Activated naive CD4-positive, alpha-beta T cell (primary cell): ENCODE data around the gene HEPN1.

ENCODE experiments used
- DNase-seq, 4 experiments: peaks; one replicate each; lab custom pipeline; 2025; lab: John Stamatoyannopoulos, UW

The HEPN1 gene

DNA sequence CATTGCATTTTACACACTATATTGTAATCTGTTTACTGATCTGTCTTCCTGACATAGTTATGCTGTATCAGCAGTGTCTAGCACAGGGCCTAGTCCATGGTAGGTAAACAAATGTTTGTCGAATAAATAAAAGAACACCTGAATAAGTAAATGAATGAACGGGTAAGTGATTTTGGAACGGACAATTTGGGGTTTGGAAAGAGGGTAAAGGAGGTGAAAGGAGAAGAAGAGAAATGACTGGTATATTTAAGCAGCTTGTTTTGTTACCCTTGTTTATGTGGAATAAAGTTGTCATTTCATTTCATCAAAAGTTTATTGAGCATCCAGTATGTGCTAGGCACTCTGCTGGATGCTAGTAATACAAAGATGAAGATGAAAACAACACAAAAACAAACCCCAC lies at the start of gene HEPN1:
TSS of gene HEPN1 (plus strand) at position 301 of the 400 bp plus-strand sequence.
- DNase-seq, result no peak

DNA sequence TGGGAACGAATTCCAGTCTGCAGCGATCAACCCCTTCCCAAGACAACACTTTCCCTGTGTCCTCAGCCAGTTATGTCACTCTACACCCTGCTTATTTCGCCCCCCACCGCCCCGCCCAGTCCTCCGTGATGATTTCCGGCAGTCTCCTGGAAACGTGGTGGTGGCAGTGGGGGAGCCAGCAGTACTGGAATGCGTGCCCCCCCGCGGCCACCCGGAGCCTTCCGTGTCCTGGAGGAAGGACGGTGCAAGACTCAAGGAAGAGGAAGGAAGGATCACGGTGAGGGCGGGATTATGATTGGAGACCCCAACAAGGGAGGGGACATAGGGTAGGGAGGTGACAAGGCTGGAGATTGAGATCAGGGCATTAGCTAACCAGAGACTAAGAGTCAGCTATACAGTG lies 49.7 kb upstream of the HEPN1 start:
- no peak for DNase-seq

DNA sequence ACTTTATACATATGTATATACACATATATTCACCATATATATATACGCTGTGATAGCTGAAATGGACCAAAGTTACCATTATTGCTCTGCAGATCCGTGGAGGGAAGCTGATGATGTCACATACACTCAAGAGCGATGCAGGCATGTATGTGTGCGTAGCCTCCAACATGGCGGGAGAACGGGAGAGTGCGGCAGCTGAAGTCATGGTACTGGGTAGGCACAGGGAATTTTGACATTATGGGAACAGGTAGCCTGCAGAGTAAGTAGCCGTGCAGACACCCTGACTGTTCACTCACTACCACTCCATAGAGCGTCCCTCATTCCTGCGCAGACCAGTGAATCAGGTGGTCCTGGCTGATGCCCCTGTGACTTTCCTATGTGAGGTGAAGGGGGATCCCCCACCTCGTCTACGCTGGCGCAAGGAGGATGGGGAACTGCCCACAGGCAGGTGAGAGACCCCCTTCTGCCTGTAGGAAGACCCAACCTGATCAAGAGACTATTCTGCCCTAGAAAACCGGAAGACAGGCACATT lies 49.1 kb upstream of the HEPN1 start:
- DNase-seq, result no peak

DNA sequence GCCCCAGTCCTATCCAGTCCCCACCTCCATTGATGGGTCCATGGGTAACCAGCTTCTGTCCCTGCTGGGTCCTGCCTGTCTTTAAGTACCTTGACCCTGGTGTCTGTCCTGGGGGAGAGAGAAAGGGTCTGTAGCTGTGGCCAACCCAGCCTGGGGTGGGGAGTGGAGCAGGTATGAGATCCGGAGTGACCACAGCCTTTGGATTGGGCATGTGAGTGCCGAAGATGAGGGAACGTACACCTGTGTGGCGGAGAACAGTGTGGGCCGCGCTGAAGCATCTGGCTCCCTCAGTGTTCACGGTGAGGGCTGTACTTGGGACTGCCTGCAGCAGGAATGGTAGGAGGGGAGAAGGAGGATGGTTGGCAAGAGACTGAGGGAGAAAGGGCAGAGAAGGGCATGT lies 48.6 kb upstream of the HEPN1 start:
- DNase-seq, result no peak

DNA sequence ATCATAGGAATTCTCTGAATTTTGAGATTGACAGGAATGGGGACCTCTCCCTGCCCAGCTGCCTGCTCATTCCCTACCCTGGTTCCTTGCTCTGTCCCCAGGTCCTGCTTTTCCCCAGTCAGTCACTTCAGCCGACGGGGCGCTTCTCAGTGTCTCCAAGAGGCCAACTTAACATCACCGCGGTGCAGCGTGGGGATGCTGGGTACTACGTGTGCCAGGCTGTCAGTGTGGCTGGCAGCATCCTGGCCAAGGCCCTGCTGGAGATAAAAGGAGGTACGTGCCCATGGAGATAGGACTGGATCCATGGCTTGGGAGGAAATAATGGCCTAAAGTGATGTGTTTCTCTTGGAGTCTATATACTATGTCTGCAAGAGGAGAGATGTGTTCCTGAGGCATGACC lies 46.8 kb upstream of the HEPN1 start:
- DNase-seq, result no peak

DNA sequence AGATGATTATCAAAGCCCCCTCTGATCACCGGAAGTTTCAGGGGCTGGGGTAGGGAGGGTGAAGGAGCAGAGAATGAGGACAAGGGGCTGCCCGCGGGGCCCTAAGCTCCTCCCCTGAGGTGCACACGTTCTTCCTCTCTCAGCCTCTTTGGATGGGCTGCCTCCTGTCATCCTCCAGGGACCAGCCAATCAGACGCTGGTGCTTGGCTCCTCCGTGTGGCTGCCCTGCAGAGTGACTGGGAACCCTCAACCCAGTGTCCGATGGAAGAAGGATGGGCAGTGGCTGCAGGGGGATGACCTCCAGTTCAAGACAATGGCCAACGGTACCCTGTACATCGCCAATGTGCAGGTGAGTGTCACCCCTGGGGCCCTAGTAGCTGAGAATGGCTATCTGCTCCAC lies 46.3 kb upstream of the HEPN1 start:
- DNase-seq, result no peak

DNA sequence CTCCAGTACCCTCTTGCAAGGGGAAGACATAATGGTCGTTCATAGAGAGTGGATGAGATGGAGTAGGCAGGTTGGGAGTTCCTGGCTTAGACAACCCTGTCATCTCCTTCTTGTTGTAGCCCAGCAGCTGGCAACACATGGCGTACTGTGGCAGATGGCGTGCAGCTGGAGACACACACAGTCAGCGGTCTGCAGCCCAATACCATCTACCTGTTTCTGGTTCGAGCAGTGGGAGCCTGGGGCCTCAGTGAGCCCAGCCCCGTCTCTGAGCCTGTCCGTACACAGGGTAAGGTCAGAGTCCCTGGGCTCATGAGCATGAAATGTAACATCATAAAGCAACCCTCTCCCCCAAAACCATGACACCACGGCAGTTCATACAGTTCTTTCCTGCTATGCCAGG lies 45.1 kb upstream of the HEPN1 start:
- no peak for DNase-seq

DNA sequence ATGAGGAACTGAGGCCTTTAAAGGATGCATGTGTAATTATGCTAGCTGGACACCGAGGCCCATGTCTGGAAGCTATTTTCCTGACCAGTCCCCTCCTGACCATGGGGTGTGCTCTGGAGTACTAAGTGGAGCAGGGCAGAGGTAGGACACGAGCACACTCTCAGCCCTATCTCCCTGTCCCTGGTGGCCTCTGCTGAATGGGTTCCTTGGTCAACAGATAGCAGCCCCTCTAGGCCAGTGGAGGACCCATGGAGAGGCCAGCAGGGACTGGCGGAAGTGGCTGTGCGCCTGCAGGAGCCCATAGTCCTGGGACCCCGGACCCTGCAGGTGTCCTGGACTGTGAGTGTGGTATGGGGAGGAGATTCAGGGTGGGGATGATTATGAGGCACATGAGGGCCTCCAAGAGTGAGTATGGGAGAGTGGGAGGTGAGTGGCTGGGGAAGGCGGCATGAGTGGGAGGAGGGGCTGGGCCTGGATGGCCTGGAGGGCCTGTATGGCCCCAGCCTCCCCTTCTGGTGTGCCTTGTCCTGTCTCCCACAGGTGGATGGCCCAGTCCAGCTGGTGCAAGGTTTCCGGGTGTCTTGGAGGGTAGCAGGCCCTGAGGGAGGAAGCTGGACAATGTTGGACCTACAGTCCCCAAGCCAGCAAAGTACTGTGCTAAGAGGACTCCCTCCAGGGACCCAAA lies 44.3 kb upstream of the HEPN1 start:
- no peak for DNase-seq

DNA sequence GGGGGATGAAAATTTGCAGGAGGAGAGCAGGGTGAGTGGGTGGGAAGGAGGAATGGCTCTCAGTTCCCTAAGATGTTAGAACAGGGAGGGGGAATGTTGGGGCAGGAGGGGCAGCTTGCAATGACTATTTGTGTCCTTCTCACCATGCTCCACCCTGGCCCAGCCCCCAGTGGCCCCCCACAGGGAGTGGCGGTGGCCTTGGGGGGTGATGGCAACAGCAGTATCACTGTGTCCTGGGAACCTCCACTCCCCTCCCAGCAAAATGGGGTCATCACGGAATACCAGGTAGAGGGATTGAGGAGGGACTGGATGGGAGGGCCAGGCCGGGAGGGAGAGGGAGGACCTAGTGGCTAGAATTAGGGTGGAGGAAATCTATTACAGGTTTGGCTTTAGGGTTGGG lies 43.6 kb upstream of the HEPN1 start:
- DNase-seq, result no peak

DNA sequence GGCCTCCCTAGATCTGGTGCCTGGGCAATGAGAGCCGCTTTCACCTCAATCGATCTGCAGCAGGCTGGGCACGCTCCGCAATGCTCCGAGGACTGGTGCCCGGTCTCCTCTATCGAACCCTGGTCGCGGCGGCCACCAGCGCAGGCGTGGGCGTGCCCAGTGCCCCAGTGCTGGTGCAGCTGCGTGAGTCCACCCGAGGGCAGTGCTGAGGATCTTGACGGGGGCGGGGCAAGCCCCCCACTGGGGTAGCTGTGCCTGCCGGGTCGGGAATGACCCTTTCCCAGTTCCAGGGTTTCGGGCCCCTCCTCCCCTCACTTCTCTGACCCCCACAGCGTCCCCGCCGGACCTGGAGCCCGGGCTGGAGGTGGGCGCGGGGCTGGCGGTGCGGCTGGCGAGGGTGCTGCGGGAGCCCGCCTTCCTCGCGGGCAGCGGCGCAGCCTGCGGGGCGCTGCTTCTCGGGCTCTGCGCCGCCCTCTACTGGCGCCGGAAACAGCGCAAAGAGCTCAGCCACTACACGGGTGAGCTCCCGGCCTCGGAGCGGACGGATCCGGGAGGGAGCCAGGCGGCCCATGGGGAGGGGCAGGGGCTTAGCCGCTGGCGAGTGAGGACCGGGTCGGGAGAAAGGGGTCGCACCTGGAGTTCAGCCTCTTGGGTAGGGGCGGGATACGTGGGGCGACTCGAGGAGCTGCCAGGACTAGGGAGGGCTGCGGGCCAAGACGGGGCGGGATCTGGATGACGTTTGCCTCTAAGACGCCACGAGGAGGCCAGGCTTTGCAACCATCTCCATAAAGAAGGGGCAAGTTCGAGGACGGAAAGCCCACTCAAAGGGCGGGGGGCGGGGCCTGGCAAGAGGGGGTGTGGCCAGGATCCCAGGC lies 42.9 kb upstream of the HEPN1 start:
- peak; percentile 52 to 77 (median 67) for DNase-seq

DNA sequence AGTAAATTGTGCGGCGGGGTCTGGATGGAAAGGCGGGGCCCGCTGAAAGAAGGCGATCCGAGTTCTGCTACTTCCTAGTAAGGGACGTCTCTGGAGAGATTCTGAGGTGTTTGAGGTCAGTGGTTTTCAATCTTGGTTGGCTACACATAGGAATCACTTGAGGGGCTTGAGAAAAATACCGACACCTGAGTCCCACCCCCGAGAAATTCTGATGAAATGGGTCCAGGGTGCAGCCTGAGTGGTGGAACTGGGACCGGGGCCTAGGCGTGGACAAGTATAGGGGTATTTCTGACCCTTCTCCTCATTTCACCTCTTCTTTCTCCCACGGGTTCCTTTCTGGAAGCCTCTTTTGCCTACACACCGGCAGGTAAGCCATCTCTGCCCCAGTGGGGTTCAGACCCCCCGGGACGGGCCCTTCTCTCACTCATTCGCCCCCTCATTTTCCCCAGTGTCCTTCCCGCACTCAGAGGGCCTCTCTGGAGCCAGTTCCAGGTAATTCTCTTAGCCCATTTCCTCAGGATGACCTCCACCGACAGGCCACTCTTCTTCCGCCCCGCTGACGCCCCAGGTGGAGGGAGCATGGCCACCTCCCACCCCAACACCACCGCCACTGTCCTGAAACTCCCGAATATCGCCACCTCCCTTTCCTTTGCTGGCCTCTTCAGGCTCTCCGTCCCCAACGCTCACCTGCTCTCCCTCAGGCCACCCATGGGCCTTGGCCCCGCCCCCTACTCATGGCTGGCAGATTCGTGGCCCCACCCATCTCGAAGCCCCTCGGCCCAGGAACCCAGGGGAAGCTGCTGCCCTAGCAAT lies 42.0 kb upstream of the HEPN1 start:
- no peak for DNase-seq

DNA sequence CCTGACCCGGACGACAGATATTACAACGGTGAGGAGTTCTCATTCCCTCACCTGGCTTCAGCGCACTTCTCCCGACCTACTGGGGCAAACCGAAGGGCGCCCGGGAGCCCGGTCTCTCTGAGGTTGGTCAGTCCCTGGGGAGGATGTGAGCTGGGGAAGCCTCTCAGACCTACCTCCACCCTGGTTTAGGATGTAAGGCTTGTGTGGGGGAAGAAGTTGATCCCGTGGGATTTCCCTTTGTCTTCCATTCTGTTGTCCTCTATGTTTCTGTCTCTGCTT lies 41.5 kb upstream of the HEPN1 start:
- DNase-seq, result no peak

DNA sequence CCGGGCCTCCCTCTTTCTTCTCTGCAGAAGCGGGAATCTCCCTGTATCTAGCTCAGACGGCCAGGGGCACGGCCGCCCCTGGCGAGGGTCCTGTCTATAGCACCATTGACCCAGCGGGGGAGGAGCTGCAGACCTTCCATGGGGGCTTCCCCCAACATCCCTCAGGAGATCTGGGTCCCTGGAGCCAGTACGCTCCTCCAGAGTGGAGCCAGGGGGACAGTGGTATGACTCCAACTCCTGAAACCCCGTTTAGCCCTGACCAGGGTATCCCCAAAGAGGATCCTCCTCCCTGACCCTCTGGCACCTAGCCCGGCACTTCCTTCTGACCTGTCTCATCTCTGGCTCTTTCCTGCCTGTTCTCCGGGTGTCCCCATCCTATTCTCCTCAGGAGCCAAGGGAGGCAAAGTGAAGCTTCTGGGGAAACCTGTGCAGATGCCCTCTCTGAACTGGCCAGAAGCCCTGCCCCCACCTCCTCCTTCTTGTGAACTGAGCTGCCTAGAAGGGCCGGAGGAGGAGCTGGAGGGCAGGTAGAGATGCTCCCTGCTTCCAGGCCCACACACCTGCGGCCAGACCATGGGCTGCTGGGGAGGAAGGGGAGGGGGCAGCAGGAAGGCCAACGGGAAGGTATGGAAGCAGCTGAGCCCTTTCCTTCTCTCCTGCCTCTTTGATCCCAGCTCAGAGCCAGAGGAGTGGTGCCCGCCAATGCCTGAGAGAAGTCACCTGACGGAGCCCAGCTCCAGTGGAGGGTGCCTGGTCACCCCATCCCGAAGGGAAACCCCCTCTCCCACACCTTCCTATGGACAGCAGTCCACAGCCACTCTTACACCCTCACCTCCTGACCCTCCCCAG lies 40.9 kb upstream of the HEPN1 start:
- DNase-seq, result no peak

DNA sequence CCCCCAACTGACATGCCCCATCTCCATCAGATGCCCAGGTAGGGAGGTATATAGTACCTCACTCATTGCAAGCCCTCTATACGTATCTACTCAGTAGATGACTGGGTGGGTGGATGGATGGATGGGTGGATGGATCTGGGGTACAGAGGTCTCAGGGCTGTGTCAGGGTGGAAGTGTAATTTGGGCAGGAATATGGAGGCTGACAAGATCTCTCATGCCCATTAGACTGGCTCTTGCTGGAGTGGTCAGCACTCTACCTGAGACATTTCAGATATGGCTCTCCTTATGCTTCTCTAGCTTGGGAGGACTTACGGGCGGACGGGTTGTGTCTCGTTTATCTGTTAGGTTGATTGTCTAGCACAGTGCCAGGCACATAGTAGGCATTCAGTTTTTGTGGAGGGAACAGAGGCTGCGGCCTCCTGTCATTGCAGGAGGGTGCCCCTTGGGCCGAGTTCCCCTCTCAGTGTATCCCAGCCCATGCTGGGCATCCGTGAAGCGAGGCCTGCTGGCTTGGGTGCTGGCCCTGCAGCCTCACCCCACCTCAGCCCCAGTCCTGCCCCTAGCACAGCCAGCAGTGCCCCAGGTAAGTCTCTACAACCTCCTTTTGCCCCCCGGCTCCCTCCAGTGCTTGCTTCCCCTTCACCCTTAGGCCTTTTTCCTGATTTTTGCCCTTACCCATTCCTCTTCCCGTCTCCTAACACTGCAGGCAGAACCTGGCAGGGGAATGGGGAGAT lies 40.1 kb upstream of the HEPN1 start:
- DNase-seq, result no peak

DNA sequence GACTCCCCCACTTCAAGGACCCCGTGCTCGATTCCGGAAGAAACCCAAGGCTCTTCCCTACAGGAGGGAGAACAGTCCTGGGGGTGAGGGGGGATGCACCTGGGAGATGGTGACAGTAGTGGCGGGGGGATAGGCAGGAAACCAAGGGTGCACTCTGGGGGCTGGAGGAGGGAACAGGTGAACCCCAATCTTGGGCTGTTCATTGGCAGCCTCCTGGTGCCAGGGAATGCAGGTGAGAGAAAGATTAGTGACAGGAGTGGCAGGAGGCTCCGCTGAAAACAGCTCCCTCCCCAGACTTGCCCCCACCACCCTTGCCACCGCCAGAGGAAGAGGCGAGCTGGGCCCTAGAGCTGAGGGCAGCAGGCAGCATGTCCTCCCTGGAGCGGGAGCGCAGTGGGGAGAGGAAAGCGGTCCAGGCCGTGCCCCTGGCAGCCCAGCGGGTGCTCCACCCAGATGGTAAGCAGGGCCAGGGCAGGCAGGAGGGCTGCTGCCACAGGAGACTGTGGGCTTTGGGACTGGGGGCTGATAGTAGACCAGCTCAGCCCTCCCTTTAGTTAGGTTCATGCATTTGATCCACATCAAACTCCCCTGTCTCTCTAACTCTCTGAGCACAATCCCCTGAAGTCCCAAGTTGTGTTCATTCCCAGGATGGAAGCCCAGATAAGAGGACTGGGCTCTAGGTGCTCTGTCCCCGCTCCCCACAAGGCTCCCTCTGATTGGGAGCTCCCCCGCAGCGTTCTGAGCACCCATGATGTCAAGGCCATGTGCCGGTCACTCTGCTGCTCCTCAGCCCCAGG lies 39.4 kb upstream of the HEPN1 start:
- no peak for DNase-seq

DNA sequence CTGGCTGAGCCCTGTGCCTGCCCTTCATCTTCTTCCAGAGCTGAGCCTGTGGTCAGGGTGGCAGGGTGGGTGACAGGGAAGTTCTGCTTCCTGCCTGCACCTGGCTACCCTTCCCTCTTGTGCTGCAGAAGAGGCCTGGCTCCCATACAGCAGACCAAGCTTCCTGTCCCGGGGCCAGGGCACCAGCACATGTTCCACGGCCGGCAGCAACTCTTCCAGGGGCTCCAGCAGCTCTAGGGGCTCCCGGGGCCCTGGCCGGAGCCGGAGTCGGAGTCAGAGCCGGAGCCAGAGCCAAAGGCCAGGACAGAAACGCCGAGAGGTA lies 38.8 kb upstream of the HEPN1 start:
- no peak for DNase-seq

DNA sequence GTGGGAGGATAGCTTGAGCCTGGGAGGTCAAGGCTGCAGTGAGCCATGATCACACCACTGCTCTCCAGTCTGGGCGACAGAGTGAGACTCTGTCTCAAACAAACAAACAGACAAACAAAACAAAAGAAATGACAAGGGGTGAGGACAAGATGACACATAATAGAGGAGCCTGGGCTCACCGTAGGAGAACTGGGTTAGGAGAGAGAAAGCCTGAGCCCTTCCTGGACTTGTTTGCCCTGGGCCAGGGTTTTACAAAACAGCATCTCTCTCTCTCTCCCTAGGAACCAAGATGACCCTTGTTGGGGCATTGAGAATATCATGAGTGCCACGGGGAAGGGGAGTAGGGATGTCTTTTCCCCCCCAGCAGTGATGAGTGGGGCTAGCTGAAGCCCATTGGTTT lies 38.1 kb upstream of the HEPN1 start:
- DNase-seq, result no peak

DNA sequence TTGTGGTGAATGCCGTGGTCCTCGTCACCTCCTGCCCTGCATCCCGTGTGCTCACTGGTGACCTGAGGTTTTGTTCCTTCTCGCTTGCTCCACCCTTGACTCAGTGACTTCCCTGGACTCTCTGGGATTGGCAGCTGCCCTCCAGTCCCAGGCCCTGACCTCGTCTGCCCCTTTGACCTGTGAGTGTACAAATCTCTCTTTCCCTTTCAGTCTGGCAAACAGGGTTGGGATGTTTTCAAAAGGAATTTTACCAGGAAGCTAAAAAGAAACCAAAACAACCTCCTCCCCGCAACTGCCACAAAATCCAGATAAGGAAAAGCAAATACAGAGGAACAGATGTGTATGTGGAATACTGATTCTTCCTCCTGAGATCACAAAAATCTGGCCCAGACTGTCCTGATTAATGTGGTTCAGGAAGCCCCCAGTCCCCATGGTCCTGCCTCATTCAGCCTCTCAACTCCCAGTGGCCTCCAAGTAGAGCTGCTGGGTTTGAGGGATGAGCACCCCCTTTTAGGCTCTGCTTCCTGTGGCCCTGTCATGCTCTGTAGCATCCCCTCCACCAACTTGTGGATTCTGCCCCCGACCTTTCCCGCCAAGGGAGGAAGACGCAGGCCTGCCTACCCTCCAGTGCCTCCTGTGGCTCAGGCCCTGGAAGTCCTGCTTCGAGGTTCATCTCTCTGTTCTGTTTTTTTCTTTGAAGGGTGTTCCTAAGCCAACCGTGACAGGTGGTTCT lies 36.5 kb upstream of the HEPN1 start:
- DNase-seq, result no peak

DNA sequence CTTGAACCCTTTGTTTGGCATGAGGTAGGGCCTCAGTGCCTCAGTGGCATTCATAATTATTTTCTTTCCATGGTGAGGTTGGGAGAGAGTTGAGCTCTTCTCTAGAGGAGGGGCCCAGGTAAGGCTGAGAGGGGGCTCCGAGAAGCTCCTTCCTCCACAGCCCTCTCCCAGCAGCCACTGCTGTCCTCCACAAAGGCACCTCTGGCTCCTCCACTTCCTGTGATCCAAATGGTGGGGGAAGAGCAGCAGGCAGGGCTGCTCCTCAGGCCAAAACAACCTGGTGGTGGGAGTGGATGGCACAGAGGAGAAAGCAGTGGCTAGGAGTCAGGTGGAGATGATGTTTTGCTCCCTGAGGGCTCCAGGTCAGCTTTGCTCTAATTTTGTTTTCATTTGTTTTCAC lies 34.7 kb upstream of the HEPN1 start:
- DNase-seq, result no peak
